Fibroblast of pulmonary artery (primary cell): ENCODE measurements around the gene ST6GALNAC4.

Experiments
- DNase-seq: peaks from one replicate; pipeline ENCODE4 v3.0.0-alpha.2; 2010; ENCODE audit warnings: low read depth
- H3K4me3 ChIP-seq: replicated peaks from 2 replicates; pipeline ENCODE4 v1.5.1; 2011; ENCODE audit warnings: low read depth, mild to moderate bottlenecking, control low read depth, low read length, moderate library complexity
- CTCF ChIP-seq: IDR thresholded peaks from 2 replicates; pipeline ENCODE4 v1.5.1; 2011; ENCODE audit warnings: mild to moderate bottlenecking, control low read depth, low read length, inconsistent platforms; ENCODE audit errors: missing control alignments

ST6GALNAC4 gene

DNA sequence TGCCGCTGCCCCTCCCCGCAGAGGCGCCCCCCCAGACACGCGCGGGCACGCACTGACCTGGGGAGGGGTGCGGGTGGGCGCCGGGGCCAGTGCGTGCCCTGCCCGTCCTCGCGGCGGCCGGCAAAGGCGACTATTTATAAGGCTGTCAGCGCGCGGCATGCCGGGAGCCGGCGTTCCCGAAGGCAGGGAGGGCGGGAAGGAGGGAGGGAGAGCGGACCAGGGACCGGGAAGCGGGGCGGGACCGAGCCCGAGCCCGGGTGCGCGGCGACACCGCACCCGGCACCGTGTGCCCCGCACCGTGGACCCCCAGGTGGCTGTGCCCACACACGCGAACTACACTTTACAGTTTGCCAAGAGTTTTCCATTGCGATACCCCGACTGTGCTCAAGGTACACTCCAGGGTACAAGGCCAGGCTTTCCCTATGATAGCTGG lies 39.3 kb downstream of the ST6GALNAC4 start, which contains the start of gene AK1:
AK1 (minus strand) TSS at position 110 of the 433 bp plus-strand sequence. CDS start 3,058 bp downstream, outside the sequence.
- TF ChIP-seq CTCF = no peak
- H3K4me3 ChIP-seq = peak within 1 kb of the TSS; percentile 60
- DNase-seq = peak; percentile 54

DNA sequence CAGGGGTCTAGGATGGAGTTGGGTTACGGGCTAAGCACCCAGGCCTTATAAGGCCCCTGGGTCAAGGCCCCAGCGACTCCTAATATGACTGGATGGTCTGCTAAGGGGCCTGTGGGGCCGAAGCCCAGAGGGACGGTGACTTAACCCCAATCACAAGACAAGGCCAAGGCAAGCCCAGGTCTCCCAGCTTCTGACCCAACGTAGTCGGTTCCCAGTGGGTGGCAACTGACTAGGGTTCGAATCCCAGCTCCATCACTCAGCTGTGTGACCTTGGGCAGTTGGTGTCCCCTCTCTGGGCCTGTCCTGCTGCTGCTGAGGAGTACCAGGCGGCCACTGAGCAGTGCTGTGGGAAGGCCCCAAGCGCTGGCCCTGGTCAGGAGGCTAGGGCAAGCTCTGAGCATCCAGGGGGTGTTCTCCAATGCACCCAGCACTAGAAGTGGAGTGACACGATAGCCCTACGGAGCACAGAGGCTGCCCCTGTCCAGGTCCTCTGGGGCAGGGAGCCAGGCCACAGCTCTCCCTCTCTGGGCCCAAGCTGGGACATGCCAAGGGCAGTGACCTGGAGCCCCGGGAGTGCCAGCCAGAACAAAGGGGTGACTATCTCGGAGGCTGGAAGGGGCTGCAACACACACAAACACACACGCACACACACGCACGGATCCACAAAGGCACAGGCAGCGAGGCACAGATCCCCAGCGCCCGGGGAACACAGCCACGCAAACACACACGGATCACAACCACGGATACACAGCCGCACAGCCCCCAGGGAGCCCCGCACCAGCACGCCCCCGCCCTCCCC lies 39.9 kb downstream of the ST6GALNAC4 start:
- peak; percentile 20 for DNase-seq
- no peak for TF ChIP-seq CTCF
- peak overlapping the region; percentile 60 for H3K4me3 ChIP-seq

DNA sequence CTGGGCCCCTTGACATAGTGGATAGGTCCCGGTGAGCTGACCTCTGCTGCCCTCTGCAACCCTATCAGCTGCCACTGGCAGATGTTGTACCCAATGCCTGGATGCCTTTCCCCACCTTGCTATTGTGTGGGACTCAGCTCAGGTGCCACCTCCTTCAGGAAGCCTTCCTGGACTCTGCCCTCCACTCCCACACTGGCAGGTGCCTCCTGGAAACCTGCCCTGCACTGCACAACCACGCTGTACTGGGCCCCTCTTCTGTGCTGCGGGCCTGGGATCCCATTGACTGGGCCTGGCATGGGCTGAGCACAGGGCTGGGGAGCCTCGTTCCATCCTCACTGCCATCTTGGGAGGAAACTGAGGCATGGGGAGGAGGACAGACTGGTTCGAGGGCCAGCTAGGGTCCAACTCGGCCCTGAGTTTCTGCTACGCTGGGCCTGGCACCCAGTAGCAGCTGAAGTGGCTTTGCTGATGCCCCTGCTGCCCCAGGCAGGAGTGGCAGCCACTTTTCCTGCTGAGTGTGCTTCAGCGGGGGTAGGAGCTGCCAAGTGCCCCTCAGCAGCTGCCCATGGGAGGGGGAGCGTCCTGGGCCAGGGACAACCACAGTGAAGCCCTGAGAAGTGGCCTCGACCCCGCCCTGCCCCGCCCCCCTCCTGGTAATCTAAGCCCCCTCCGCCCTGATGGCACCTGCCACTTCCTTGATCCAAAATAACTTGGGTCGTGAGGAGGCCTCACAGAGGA lies 40.6 kb downstream of the ST6GALNAC4 start:
- DNase-seq = no peak
- no peak for TF ChIP-seq CTCF
- no peak overlapping the region for H3K4me3 ChIP-seq

GRCh38 chr9:127875306-127875966 lies 41.4 kb downstream of the ST6GALNAC4 start:
- no peak for TF ChIP-seq CTCF
- peak overlapping the region; percentile 7 for H3K4me3 ChIP-seq
- peak; percentile 45 for DNase-seq

- H3K4me3 ChIP-seq = no peak overlapping the region
- TF ChIP-seq CTCF = no peak
- no peak for DNase-seq
Observed at GRCh38 chr9:127874301-127875221, 42.3 kb downstream of the ST6GALNAC4 start.

DNA sequence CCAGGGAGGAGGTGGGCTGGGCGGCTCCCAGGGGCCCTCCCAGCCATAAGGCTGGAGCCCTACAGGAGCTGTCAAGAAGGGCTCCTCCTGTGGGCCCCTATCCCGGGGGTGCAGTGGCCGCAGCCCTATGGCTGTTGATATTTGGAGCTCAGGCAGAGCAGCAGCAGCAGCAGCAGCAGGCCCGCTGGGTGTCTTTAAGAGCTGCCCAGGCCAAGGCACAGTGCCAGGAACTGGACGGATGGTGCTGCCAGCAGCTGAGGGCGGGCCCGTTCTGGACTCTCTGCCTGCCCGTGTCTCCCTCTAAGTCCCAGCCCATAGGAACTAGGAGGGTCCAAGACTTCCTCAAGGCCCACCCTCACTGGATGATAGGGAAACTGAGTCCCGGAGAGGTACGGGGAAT lies 43.0 kb downstream of the ST6GALNAC4 start:
- TF ChIP-seq CTCF = no peak
- peak; percentile 56 for DNase-seq
- no peak overlapping the region for H3K4me3 ChIP-seq
